CD14-positive monocyte (primary cell): ENCODE measurements around the gene ARHGDIB. TPM values are rescaled to one million over a fixed set of nuclear protein-coding genes. Genes with fewer than 3 reads are reported as not detected.

ENCODE experiments used
- DNase-seq, 3 donors: peaks; one replicate each; pipeline ENCODE4 v3.0.0-alpha.2; 2011 to 2022
- H2AFZ ChIP-seq: 2 replicates; pipeline ENCODE4 v1.6.0; 2012; ENCODE audit warnings: mild to moderate bottlenecking, low read depth, low read length, inconsistent platforms; ENCODE audit not compliant: insufficient read depth, poor library complexity, severe bottlenecking
- H3K27ac ChIP-seq, 2 donors: 1 replicate in 1 of 2; 2 replicates in 1 of 2; pipeline ENCODE4 v1.5.1; 2012 to 2013; ENCODE audit warnings: low read length in 2 of 2, control low read depth in 1 of 2, inconsistent platforms in 1 of 2, low read depth in 1 of 2, mild to moderate bottlenecking in 1 of 2
- H3K27me3 ChIP-seq, 2 donors: one replicate each; pipeline versions ENCODE4 v1.6.0 to v1.6.1; 2011 to 2013; ENCODE audit warnings: low read length in 2 of 2; ENCODE audit not compliant: control insufficient read depth in 2 of 2, insufficient read depth in 2 of 2
- H3K36me3 ChIP-seq, 2 donors: replicated peaks in 1 of 2; 1 replicate in 1 of 2; 2 replicates in 1 of 2; pipeline versions ENCODE4 v1.5.1 to v1.6.1; 2012 to 2013; ENCODE audit warnings: low read length in 2 of 2, control low read depth in 1 of 2, inconsistent platforms in 1 of 2, mild to moderate bottlenecking in 1 of 2; ENCODE audit not compliant: insufficient read depth in 2 of 2, control insufficient read depth in 1 of 2
- H3K4me1 ChIP-seq, 2 donors: 1 replicate in 1 of 2; 2 replicates in 1 of 2; pipeline versions ENCODE4 v1.5.1 to v1.6.1; 2012 to 2013; ENCODE audit warnings: low read length in 2 of 2, control low read depth in 1 of 2, inconsistent platforms in 1 of 2, mild to moderate bottlenecking in 1 of 2, moderate library complexity in 1 of 2; ENCODE audit not compliant: insufficient read depth in 2 of 2, control insufficient read depth in 1 of 2
- H3K4me2 ChIP-seq: replicated peaks from 2 replicates; pipeline ENCODE3; 2012; ENCODE audit warnings: low read length, moderate library complexity, mild to moderate bottlenecking; ENCODE audit not compliant: poor library complexity, severe bottlenecking; ENCODE audit errors: extremely low read depth
- H3K4me3 ChIP-seq, 3 experiments: fragments of 200-600 bp in 1 of 3; sonication (generic) in 1 of 3; replicated peaks in 1 of 3; 1 replicate in 2 of 3; 2 replicates in 1 of 3; pipeline ENCODE4 v1.5.1; 2011 to 2013; ENCODE audit warnings: low read length in 3 of 3, mild to moderate bottlenecking in 3 of 3, control low read depth in 2 of 3, low read depth in 2 of 3, inconsistent platforms in 1 of 3, moderate library complexity in 1 of 3
- H3K79me2 ChIP-seq: 2 replicates; pipeline ENCODE4 v1.6.0; 2012; ENCODE audit warnings: mild to moderate bottlenecking, control low read depth, inconsistent platforms, low read length, moderate library complexity; ENCODE audit not compliant: insufficient read depth
- H3K9ac ChIP-seq: 2 replicates; pipeline ENCODE4 v1.6.0; 2017; ENCODE audit warnings: low read length, mild to moderate bottlenecking; ENCODE audit not compliant: insufficient read depth, poor library complexity, severe bottlenecking
- H3K9me3 ChIP-seq, 2 donors: replicated peaks in 1 of 2; 1 replicate in 1 of 2; 2 replicates in 1 of 2; pipeline versions ENCODE4 v1.5.1 to v1.6.1; 2012 to 2013; ENCODE audit warnings: low read length in 2 of 2, control low read depth in 1 of 2; ENCODE audit not compliant: control insufficient read depth in 1 of 2, insufficient read depth in 1 of 2
- H4K20me1 ChIP-seq: 2 replicates; pipeline ENCODE4 v1.6.0; 2012; ENCODE audit warnings: mild to moderate bottlenecking, low read length, control low read depth, moderate library complexity; ENCODE audit not compliant: insufficient read depth
- H3K27ac Mint-ChIP-seq, 7 donors: one replicate each; pipeline ENCODE4 v1.8.0; 2020; ENCODE audit warnings: mild to moderate bottlenecking in 7 of 7, mixed read lengths in 7 of 7, moderate library complexity in 6 of 7, inconsistent platforms in 2 of 7
- H3K27me3 Mint-ChIP-seq, 3 donors: one replicate each; pipeline ENCODE4 v1.8.0; 2021 to 2022; ENCODE audit warnings: low read depth in 3 of 3, mild to moderate bottlenecking in 3 of 3, mixed read lengths in 3 of 3, moderate library complexity in 3 of 3, inconsistent platforms in 1 of 3
- H3K36me3 Mint-ChIP-seq, 2 donors: one replicate each; pipeline ENCODE4 v1.8.0; 2020; ENCODE audit warnings: mixed read lengths in 2 of 2, inconsistent platforms in 1 of 2, mild to moderate bottlenecking in 1 of 2
- H3K4me1 Mint-ChIP-seq: one replicate; pipeline ENCODE4 v1.8.0; 2020; ENCODE audit warnings: mild to moderate bottlenecking, mixed read lengths
- H3K4me3 Mint-ChIP-seq, 2 donors: one replicate each; pipeline ENCODE4 v1.8.0; 2020; ENCODE audit warnings: mild to moderate bottlenecking in 2 of 2, mixed read lengths in 2 of 2, moderate library complexity in 1 of 2
- H3K9me3 Mint-ChIP-seq, 7 donors: one replicate each; pipeline ENCODE4 v1.8.0; 2020 to 2022; ENCODE audit warnings: mixed read lengths in 7 of 7, mild to moderate bottlenecking in 6 of 7, moderate library complexity in 6 of 7, inconsistent platforms in 2 of 7
- CTCF ChIP-seq: fragments of 200-600 bp; IDR thresholded peaks from one replicate; pipeline ENCODE4 v1.8.0; 2022; ENCODE audit warnings: antibody characterized with exemption, mild to moderate bottlenecking
- whole genome bisulfite sequencing: methylation state at CpG from one replicate; pipeline ENCODE4 v1.1.5; 2013; ENCODE audit warnings: missing lambda C conversion rate; ENCODE audit not compliant: insufficient coverage; 5-methylcytosine and 5-hydroxymethylcytosine counted together
- intact Hi-C, 2 donors: fragments of 100-400 bp; cut with micrococcal nuclease; formaldehyde crosslinking; loops; one replicate each; pipeline versions ENCODE4 v1.15.0 to v1.15.1; 2023
- polyA plus RNA-seq, 3 donors: library from polyadenylated mRNA; depleted of rRNA in 1 of 3; unstranded in 2 of 3; stranded (reverse) in 1 of 3; fragments of 300-500 nt in 2 of 3; fragments of >200 nt in 1 of 3; fragmentation: Illumina TruSeq in 2 of 3; gene quantifications; 1 replicate in 2 of 3; 2 replicates in 1 of 3; pipeline ENCODE4 v1.2.3, GENCODE V29; 2012 to 2021

The ARHGDIB gene
- polyA plus RNA-seq, 3 donors: 1,199 to 2,228 (median 1,854) TPM

- Mint-ChIP-seq H3K27me3 (no peaks in the 10 kb centered on the region), H3K9me3 (peaks cover 0 to 2% (median 0%) of the 10 kb centered on the region in 7 donors), H3K4me1 (peaks cover 54% of the 10 kb centered on the region), H3K27ac (peak overlapping the region in 1 of 7 donors; percentile 65), H3K4me3 (no peak overlapping the region), H3K36me3 (no peaks in the 10 kb centered on the region)
- no peak for TF ChIP-seq CTCF
- H2AFZ ChIP-seq: no peak overlapping the region
- no peak overlapping the region for H3K4me2 ChIP-seq
- 0% methylated on average over 1 of the region's 2 CpGs for WGBS
- H4K20me1 ChIP-seq: peaks cover 13% of the 10 kb centered on the region
- peaks cover 38 to 57% of the 10 kb centered on the region in 2 donors for H3K4me1 ChIP-seq
- H3K9me3 ChIP-seq: no peaks in the 10 kb centered on the region
- peaks cover 42% of the 10 kb centered on the region for H3K79me2 ChIP-seq
- peak in 2 of 3 donors; percentile 42 to 59 for DNase-seq
- H3K9ac ChIP-seq: no peak overlapping the region
- H3K4me3 ChIP-seq: no peak overlapping the region
- peak overlapping the region in 1 of 2 donors; percentile 96 for H3K27ac ChIP-seq
- no peaks in the 10 kb centered on the region for H3K36me3 ChIP-seq
- intact Hi-C loops: loop anchor here (5.0 to 10.0 kb wide), 3 partner anchors 33 to 1867 kb away; no protein-coding TSS in a partner anchor
- no peaks in the 10 kb centered on the region for H3K27me3 ChIP-seq
Observed at GRCh38 chr12:14964406-14964805, 3.0 kb upstream of the ARHGDIB start.

GRCh38 chr12:14963520-14963919 lies 2.1 kb upstream of the ARHGDIB start:
- Histone ChIP-seq H3K4me2 (no peak overlapping the region), H2AFZ (peak overlapping the region; percentile 26), H3K4me3 (peak overlapping the region in 1 of 3 experiments; percentile 4), H4K20me1 (peaks cover 22% of the 10 kb centered on the region), H3K27ac (peak overlapping the region in 1 of 2 donors; percentile 96), H3K27me3 (no peaks in the 10 kb centered on the region), H3K79me2 (peaks cover 51% of the 10 kb centered on the region), H3K4me1 (peaks cover 46 to 65% of the 10 kb centered on the region in 2 donors), H3K9ac (no peak overlapping the region), H3K36me3 (no peaks in the 10 kb centered on the region), H3K9me3 (no peaks in the 10 kb centered on the region)
- Mint-ChIP-seq H3K4me3 (no peak overlapping the region), H3K36me3 (peaks cover 2% of the 10 kb centered on the region in 2 donors), H3K4me1 (peaks cover 62% of the 10 kb centered on the region), H3K27me3 (no peaks in the 10 kb centered on the region), H3K27ac (peak overlapping the region; percentile 53 to 99 (median 82)), H3K9me3 (peaks cover 0 to 5% (median 0%) of the 10 kb centered on the region in 7 donors)
- intact Hi-C loops: loop anchor here (5.0 to 10.0 kb wide), 3 partner anchors 34 to 1866 kb away; no protein-coding TSS in a partner anchor
- 80% methylated on average over 5 of the region's 7 CpGs for WGBS
- no peak for TF ChIP-seq CTCF
- DNase-seq: no peak
